WI38 (cell line): Measurements from ENCODE around the gene GRID1.
"Not testable (repeated sequence)": the region's sequence is repeated elsewhere in the genome, so short reads cannot be mapped to it uniquely, and the experiment has no call there.

ENCODE experiments used
- H3K4me3 ChIP-seq: 2 replicates; pipeline ENCODE4 v1.5.1; 2011; ENCODE audit warnings: low read depth, mild to moderate bottlenecking, control low read depth, low read length
- CTCF ChIP-seq: IDR thresholded peaks from 2 replicates; pipeline ENCODE4 v1.5.1; 2012; ENCODE audit warnings: low read depth, mild to moderate bottlenecking, control low read depth, low read length

GRID1 gene

GRCh38 chr10:85713885-85714284 lies 652.7 kb downstream of the GRID1 start:
- TF ChIP-seq CTCF: no peak
- no peak overlapping the region for H3K4me3 ChIP-seq

GRCh38 chr10:85702768-85703167 lies 663.8 kb downstream of the GRID1 start:
- no peak overlapping the region for H3K4me3 ChIP-seq
- TF ChIP-seq CTCF: no peak

- not testable (repeated sequence) for H3K4me3 ChIP-seq
These were observed 667.5 kb downstream of the GRID1 start for GRCh38 chr10:85699066-85699465.

- no peak overlapping the region for H3K4me3 ChIP-seq
- TF ChIP-seq CTCF: no peak
These were observed 669.7 kb downstream of the GRID1 start for GRCh38 chr10:85696893-85697292.

GRCh38 chr10:85682621-85683020 lies 684.0 kb downstream of the GRID1 start:
- no peak overlapping the region for H3K4me3 ChIP-seq
- no peak for TF ChIP-seq CTCF

- no peak for TF ChIP-seq CTCF
- H3K4me3 ChIP-seq: no peak overlapping the region
These were observed 686.9 kb downstream of the GRID1 start for GRCh38 chr10:85679710-85680109.

GRCh38 chr10:85679061-85679460 lies 687.5 kb downstream of the GRID1 start:
- TF ChIP-seq CTCF: no peak
- no peak overlapping the region for H3K4me3 ChIP-seq

- no peak for TF ChIP-seq CTCF
These were observed 691.7 kb downstream of the GRID1 start for GRCh38 chr10:85674851-85675250.

More at GRCh38 chr10:85674851-85675250, 691.7 kb downstream of the GRID1 start:
- H3K4me3 ChIP-seq: no peak overlapping the region
